ENCODE results near the gene IL1RAPL2.

GRCh38 chrX:104902070-104902469 is 336.1 kb downstream of the IL1RAPL2 start:
- TF ChIP-seq, protein P1, sequence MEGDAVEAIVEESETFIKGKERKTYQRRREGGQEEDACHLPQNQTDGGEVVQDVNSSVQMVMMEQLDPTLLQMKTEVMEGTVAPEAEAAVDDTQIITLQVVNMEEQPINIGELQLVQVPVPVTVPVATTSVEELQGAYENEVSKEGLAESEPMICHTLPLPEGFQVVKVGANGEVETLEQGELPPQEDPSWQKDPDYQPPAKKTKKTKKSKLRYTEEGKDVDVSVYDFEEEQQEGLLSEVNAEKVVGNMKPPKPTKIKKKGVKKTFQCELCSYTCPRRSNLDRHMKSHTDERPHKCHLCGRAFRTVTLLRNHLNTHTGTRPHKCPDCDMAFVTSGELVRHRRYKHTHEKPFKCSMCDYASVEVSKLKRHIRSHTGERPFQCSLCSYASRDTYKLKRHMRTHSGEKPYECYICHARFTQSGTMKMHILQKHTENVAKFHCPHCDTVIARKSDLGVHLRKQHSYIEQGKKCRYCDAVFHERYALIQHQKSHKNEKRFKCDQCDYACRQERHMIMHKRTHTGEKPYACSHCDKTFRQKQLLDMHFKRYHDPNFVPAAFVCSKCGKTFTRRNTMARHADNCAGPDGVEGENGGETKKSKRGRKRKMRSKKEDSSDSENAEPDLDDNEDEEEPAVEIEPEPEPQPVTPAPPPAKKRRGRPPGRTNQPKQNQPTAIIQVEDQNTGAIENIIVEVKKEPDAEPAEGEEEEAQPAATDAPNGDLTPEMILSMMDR (IDR thresholded peaks at IDR 0.05), result no peak
- TF ChIP-seq MAX (IDR thresholded peaks at IDR 0.05) (no peak), EP300 (IDR thresholded peaks at IDR 0.05) (no peak), RCOR1 (IDR thresholded peaks at IDR 0.05; ENCODE audit: low read depth, low read length) (no peak), RAD21 (conservative IDR thresholded peaks at IDR 0.05 in 1 of 2, IDR thresholded peaks at IDR 0.05 in 1 of 2) (no peak), HDAC2 (IDR thresholded peaks at IDR 0.05) (no peak)
- TF ChIP-seq, protein P2, sequence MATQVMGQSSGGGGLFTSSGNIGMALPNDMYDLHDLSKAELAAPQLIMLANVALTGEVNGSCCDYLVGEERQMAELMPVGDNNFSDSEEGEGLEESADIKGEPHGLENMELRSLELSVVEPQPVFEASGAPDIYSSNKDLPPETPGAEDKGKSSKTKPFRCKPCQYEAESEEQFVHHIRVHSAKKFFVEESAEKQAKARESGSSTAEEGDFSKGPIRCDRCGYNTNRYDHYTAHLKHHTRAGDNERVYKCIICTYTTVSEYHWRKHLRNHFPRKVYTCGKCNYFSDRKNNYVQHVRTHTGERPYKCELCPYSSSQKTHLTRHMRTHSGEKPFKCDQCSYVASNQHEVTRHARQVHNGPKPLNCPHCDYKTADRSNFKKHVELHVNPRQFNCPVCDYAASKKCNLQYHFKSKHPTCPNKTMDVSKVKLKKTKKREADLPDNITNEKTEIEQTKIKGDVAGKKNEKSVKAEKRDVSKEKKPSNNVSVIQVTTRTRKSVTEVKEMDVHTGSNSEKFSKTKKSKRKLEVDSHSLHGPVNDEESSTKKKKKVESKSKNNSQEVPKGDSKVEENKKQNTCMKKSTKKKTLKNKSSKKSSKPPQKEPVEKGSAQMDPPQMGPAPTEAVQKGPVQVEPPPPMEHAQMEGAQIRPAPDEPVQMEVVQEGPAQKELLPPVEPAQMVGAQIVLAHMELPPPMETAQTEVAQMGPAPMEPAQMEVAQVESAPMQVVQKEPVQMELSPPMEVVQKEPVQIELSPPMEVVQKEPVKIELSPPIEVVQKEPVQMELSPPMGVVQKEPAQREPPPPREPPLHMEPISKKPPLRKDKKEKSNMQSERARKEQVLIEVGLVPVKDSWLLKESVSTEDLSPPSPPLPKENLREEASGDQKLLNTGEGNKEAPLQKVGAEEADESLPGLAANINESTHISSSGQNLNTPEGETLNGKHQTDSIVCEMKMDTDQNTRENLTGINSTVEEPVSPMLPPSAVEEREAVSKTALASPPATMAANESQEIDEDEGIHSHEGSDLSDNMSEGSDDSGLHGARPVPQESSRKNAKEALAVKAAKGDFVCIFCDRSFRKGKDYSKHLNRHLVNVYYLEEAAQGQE (IDR thresholded peaks at IDR 0.05), result no peak
